AG04449 (cell line): ENCODE results near the gene ANAPC15.

Experiments
- CTCF ChIA-PET: fragments of 350-600 bp; formaldehyde crosslinking; extraction: SDS; loops from one replicate; lab custom pipeline; 2021; ENCODE audit warnings: antibody characterized with exemption; lab: Yijun Ruan, JAX
- POLR2A ChIA-PET: fragments of 400-600, 350-600 bp; formaldehyde crosslinking; extraction: SDS; loops from one replicate; lab custom pipeline; 2020; ENCODE audit warnings: antibody characterized with exemption, inconsistent platforms; lab: Yijun Ruan, JAX
- DNase-seq: peaks from one replicate; pipeline ENCODE4 v3.0.0-alpha.2; 2010; ENCODE audit warnings: low read depth, low spot score
- H3K4me3 ChIP-seq: 2 replicates; pipeline ENCODE4 v1.5.1; 2011; ENCODE audit warnings: low read depth, mild to moderate bottlenecking, control low read depth, low read length
- TF ChIP-seq, protein P1 (sequence below): IDR thresholded peaks from one replicate; pipeline ENCODE4 v1.5.1; 2011; ENCODE audit warnings: mild to moderate bottlenecking, moderate library complexity, low read length, control low read depth, inconsistent platforms; ENCODE audit not compliant: insufficient read depth; ENCODE audit errors: missing control alignments

The ANAPC15 gene

DNA sequence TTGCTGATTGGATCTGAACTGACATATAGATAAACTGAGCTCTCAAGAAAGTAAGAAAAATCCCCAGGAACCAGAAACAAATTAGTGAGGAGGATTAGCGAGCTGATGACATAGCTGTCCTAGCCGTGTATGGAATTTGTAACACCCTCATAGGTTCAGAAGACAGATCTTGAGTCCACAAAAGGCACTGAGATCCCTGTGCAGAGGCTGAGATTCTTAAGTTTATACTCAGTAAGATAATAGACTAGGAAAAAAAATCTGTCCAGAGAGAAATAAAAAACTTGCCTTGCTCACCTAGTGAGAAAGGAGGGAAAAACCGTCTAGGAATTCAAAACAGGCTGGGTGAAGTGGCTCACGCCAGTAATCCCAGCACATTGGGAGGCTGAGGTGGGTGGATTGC, 36.7 kb downstream of the ANAPC15 start:
- no peak overlapping the region for H3K4me3 ChIP-seq
- no peak for DNase-seq
- TF ChIP-seq, protein P1, sequence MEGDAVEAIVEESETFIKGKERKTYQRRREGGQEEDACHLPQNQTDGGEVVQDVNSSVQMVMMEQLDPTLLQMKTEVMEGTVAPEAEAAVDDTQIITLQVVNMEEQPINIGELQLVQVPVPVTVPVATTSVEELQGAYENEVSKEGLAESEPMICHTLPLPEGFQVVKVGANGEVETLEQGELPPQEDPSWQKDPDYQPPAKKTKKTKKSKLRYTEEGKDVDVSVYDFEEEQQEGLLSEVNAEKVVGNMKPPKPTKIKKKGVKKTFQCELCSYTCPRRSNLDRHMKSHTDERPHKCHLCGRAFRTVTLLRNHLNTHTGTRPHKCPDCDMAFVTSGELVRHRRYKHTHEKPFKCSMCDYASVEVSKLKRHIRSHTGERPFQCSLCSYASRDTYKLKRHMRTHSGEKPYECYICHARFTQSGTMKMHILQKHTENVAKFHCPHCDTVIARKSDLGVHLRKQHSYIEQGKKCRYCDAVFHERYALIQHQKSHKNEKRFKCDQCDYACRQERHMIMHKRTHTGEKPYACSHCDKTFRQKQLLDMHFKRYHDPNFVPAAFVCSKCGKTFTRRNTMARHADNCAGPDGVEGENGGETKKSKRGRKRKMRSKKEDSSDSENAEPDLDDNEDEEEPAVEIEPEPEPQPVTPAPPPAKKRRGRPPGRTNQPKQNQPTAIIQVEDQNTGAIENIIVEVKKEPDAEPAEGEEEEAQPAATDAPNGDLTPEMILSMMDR, result no peak
- CTCF ChIA-PET, result interaction anchor here (0.7 to 4.3 kb wide), 7 partner anchors 9 to 107 kb away, joined by 3 to 30 read pairs (median 3); no protein-coding TSS in a partner anchor
- POLR2A ChIA-PET, result no interaction called here

DNA sequence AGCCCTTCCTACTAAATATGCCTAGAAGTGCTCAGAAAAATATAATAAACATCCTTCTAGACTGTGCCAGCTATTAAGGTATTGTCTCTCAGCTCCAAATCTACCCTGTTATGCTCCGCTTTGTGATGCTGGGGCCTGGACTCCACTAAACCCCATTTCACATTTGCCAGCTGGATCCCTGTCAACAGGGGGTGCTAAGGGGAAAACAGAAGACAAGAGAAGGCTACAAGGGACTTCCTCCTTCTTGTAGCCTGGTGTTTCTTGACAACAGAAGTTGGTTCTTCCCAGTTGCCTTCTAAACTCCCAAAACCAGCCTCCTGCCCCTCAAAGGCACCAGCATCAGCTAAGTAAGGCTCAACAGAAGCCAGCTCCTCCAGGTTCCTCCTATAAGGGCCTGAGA, 37.4 kb downstream of the ANAPC15 start:
- ChIA-PET CTCF (interaction anchor here (0.5 to 4.3 kb wide), 9 partner anchors 8 to 108 kb away, joined by 3 to 30 read pairs (median 3); no protein-coding TSS in a partner anchor), POLR2A (interaction anchor here (0.5 kb wide), 1 partner anchor 409 kb away, joined by 3 read pairs; no protein-coding TSS in a partner anchor)
- DNase-seq, result no peak
- H3K4me3 ChIP-seq, result no peak overlapping the region
- TF ChIP-seq, protein P1, result peak; percentile 12

DNA sequence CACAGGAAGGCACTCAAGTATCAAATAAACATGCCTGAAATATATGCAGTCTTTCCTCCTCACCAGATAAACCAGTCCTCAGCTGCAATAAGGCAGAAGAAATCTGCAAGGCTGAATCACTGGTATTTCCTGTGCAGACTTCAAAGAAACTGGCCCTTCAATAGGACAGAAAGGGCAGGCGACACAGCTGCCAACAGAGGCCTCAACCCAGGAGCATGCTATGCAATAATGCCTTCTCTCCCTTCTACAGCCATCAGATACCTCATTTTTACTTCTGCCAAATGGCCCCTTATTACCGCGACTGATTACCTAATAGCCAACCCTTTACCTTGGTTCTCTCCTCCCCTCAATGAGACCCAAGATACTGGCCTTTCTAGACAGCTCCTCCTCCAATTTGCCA, 40.1 kb downstream of the ANAPC15 start:
- TF ChIP-seq, protein P1, result no peak
- no peak overlapping the region for H3K4me3 ChIP-seq
- DNase-seq, result no peak
- CTCF ChIA-PET, result interaction anchor here (1.8 to 4.3 kb wide), 6 partner anchors 19 to 111 kb away, joined by 5 to 30 read pairs (median 8); no protein-coding TSS in a partner anchor
- POLR2A ChIA-PET, result interaction anchor here (1.2 kb wide), 1 partner anchor 30 kb away, joined by 4 read pairs; no protein-coding TSS in a partner anchor

DNA sequence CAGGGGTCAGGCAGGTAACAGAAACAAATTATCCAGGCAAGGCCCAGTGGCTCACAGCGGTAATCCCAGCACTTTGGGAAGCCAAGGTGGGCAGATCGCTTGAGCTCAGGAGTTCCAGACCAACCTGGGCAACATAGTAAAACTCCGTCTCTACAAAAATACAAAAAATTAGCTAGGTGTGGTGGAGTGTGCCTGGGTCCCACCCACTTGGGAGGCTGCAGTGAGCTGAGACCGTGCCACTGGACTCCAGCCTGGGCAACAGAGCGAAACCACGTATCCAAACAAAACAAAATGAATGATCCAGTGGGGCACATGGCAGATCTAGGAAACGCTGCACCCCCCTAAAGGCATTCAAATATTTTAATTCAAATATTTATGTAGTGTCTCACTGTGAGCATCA, 42.0 kb downstream of the ANAPC15 start:
- DNase-seq, result no peak
- ChIA-PET POLR2A (no interaction called here), CTCF (interaction anchor here (1.0 to 4.4 kb wide), 4 partner anchors 9 to 73 kb away, joined by 4 to 20 read pairs (median 6); no protein-coding TSS in a partner anchor)
- H3K4me3 ChIP-seq, result no peak overlapping the region
- TF ChIP-seq, protein P1, result no peak

DNA sequence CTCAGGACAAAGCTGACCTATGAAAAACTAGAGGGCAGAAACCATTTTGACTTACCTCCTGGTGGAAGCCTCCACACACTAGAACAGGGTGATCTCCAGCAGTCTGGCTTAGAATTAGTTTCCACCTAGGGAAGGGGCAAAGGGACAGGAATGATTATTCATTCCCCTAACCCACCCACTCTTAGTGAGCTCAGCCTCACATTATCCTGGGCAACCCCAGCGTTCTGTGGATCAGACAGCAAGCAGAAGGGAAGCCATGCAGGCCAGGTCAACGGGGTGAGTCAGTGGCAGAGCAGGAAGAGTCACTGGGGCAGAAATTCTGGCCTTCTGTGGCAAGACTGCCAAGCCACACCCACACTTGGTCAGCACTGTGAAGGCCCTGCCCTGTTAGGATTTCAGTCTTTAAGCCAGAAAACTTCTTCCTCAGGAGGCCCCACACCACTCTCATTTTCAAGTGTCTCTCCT, 42.7 kb downstream of the ANAPC15 start:
- ChIA-PET POLR2A (interaction anchor here (1.6 kb wide), 1 partner anchor 29 kb away, joined by 3 read pairs; no protein-coding TSS in a partner anchor), CTCF (interaction anchor here (2.2 to 4.4 kb wide), 3 partner anchors 30 to 74 kb away, joined by 5 to 20 read pairs (median 8); no protein-coding TSS in a partner anchor)
- DNase-seq, result no peak
- TF ChIP-seq, protein P1, result no peak
- H3K4me3 ChIP-seq, result peak overlapping the region; percentile 21

DNA sequence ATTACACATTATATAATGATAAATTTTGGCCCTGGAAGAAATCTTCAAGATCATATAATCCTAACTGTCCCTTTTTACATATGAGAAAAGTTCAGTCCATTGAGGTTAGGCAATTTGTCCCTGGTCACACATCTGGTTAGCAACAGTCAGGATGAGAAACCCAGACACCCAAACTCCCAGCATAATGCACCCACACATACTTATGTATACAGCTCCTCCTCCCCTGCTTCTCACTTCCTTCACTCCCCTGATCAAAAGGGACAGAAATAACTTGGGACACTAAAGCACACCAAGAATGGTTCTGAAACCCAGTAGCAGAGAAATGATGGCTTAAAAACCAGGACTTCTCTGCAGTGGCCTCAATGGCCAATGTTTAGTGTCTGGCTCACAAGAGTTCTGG, 43.3 kb downstream of the ANAPC15 start:
- TF ChIP-seq, protein P1, result no peak
- POLR2A ChIA-PET, result interaction anchor here (1.6 kb wide), 1 partner anchor 29 kb away, joined by 3 read pairs; no protein-coding TSS in a partner anchor
- CTCF ChIA-PET, result interaction anchor here (2.2 to 4.4 kb wide), 2 partner anchors 44 to 74 kb away, joined by 5 to 20 read pairs; no protein-coding TSS in a partner anchor
- DNase-seq, result no peak
- H3K4me3 ChIP-seq, result peak overlapping the region; percentile 31
